H1 (cell line): Measurements from ENCODE around the gene SPINK5. TPM values are rescaled to one million over a fixed set of nuclear protein-coding genes. Genes with fewer than 3 reads are reported as not detected.

Experiments
- polyA plus RNA-seq, 7 experiments: library from polyadenylated mRNA; depleted of rRNA in 3 of 7; stranded (reverse) in 5 of 7; unstranded in 2 of 7; fragments of >200 nt in 5 of 7; fragments of 200-250 nt in 2 of 7; gene quantifications; 1 replicate in 5 of 7; 2 replicates in 1 of 7; 4 replicates in 1 of 7; pipeline versions ENCODE4 v1.2.1 to v1.2.3, GENCODE V29; 2011 to 2013; ENCODE audit warnings: missing spikeins in 2 of 7, mixed read lengths in 2 of 7
- total RNA-seq: library from RNA; stranded (reverse); fragmentation: NEBNext Ultra II Directional; extraction: Animal tissue kit (Norgen Biotek cat#: 25700); gene quantifications from 2 replicates; pipeline ENCODE4 v1.2.1, GENCODE V29; 2021

Gene SPINK5
- total and polyA plus RNA-seq, 2 of the 8 experiments (the other 6 are each of a cell fraction or from before 2014, with no cell fraction given) = 1.4 to 2.2 TPM

Other genes with a start within 250 kb of the SPINK5 start
- gene SPINK1, start 232.3 kb upstream of the SPINK5 start, total RNA-seq = 0.48 TPM in 1 of 2 replicates, not detected in the other
- 1.3 TPM in 2 replicates for gene SPINK1, start 232.3 kb upstream of the SPINK5 start, polyA plus RNA-seq (2011; rRNA removed)
- 63.6 and 74.3 TPM in 2 replicates for gene SCGB3A2, start 185.3 kb upstream of the SPINK5 start, total RNA-seq
- gene SCGB3A2, start 185.3 kb upstream of the SPINK5 start, polyA plus RNA-seq (2011; rRNA removed) = 36.7 and 47.1 TPM in 2 replicates
- gene C5orf46, start 157.4 kb upstream of the SPINK5 start, total RNA-seq = not detected in 2 replicates
- not detected in 2 replicates for gene C5orf46, start 157.4 kb upstream of the SPINK5 start, polyA plus RNA-seq (2011; rRNA removed)
- not detected in 2 replicates for gene SPINK14, start 104.6 kb downstream of the SPINK5 start, total RNA-seq
- gene SPINK14, start 104.6 kb downstream of the SPINK5 start, polyA plus RNA-seq (2011; rRNA removed) = not detected in 2 replicates
- not detected in 2 replicates for gene SPINK6, start 139.1 kb downstream of the SPINK5 start, total RNA-seq
- gene SPINK6, start 139.1 kb downstream of the SPINK5 start, polyA plus RNA-seq (2011; rRNA removed) = not detected in 2 replicates
- not detected in 2 replicates for gene MARCOL, start 174.5 kb downstream of the SPINK5 start, total RNA-seq
- gene MARCOL, start 174.5 kb downstream of the SPINK5 start, polyA plus RNA-seq (2011; rRNA removed) = not detected in 2 replicates
- gene SPINK13, start 204.8 kb downstream of the SPINK5 start, total RNA-seq = not detected in 2 replicates
- not detected in 2 replicates for gene SPINK13, start 204.8 kb downstream of the SPINK5 start, polyA plus RNA-seq (2011; rRNA removed)
- gene SPINK7, start 248.4 kb downstream of the SPINK5 start, total RNA-seq = not detected in 2 replicates
- gene SPINK7, start 248.4 kb downstream of the SPINK5 start, polyA plus RNA-seq (2011; rRNA removed) = not detected in 2 replicates